Lower leg skin (tissue), 4 donors: ENCODE results near the gene FMOD. TPM values are rescaled to one million over a fixed set of nuclear protein-coding genes. Genes with fewer than 3 reads are reported as not detected.

ENCODE experiments used
- DNase-seq, 2 donors: peaks; one replicate each; pipeline ENCODE4 v3.0.0-alpha.2; 2019; ENCODE audit warnings: low spot score in 2 of 2
- H3K4me3 ChIP-seq: fragments of 200-600 bp; sonication (generic); 2 replicates; pipeline ENCODE4 v1.5.1; 2017; ENCODE audit warnings: mild to moderate bottlenecking, low read depth; ENCODE audit not compliant: poor library complexity, severe bottlenecking
- CTCF ChIP-seq, 3 donors: fragments of 450-650 bp; IDR thresholded peaks; one replicate each; pipeline ENCODE4 v1.5.1; 2016; ENCODE audit warnings: antibody characterized with exemption in 3 of 3, mild to moderate bottlenecking in 3 of 3, moderate library complexity in 2 of 3
- POLR2A ChIP-seq, 2 donors: fragments of 450-650 bp; IDR thresholded peaks; one replicate each; pipeline ENCODE4 v1.6.1; 2016 to 2017; ENCODE audit warnings: antibody characterized with exemption in 2 of 2, mild to moderate bottlenecking in 1 of 2, moderate library complexity in 1 of 2
- WGBS, 2 donors: methylation state at CpG; one replicate each; pipeline ENCODE4 v1.1.5; 2018; 5-methylcytosine and 5-hydroxymethylcytosine counted together
- intact Hi-C: fragments of 100-400 bp; cut with DNase I; formaldehyde crosslinking; loops from one replicate; pipeline ENCODE4 v1.15.0; 2023; ENCODE audit warnings: low total_unique reads
- total RNA-seq, 4 donors: library from RNA; depleted of rRNA; stranded (reverse); fragments of >200 nt; gene quantifications; one replicate each; pipeline ENCODE4 v1.1.0, GENCODE V29; 2016

Gene FMOD
- total RNA-seq, 4 donors from 2014 or later, result 5.6 to 37.7 (median 19.3) TPM

- intact Hi-C loops, result no loop called here
- TF ChIP-seq POLR2A (IDR thresholded peaks at IDR 0.05) (no peak), CTCF (IDR thresholded peaks at IDR 0.05) (no peak)
- DNase-seq, result no peak
- no peak overlapping the region for H3K4me3 ChIP-seq
- 74 to 86% methylated on average over 3 of the region's 3 CpGs for WGBS, 2 donors
Measured at GRCh38 chr1:203311368-203312301, 39.3 kb downstream of the FMOD start.

GRCh38 chr1:203308923-203309331 is 42.0 kb downstream of the FMOD start:
- no peak for TF ChIP-seq CTCF (IDR thresholded peaks at IDR 0.05)
- TF ChIP-seq POLR2A (IDR thresholded peaks at IDR 0.05), result no peak
- intact Hi-C loops, result no loop called here
- 46 to 67% methylated on average over 1 of the region's 1 CpG for WGBS, 2 donors

GRCh38 chr1:203308328-203308922 is 42.5 kb downstream of the FMOD start:
- 36 to 38% methylated on average over 5 of the region's 5 CpGs for WGBS, 2 donors
- DNase-seq, result no peak
- no peak overlapping the region for H3K4me3 ChIP-seq
- no peak for TF ChIP-seq POLR2A (IDR thresholded peaks at IDR 0.05)
- no peak for TF ChIP-seq CTCF (IDR thresholded peaks at IDR 0.05)
- intact Hi-C loops, result no loop called here

More at GRCh38 chr1:203308923-203309331, 42.0 kb downstream of the FMOD start:
- H3K4me3 ChIP-seq, result no peak overlapping the region
- DNase-seq, result no peak

- TF ChIP-seq POLR2A (IDR thresholded peaks at IDR 0.05) (no peak), CTCF (IDR thresholded peaks at IDR 0.05) (no peak)
- no peak for DNase-seq
- intact Hi-C loops, result no loop called here
- no peak overlapping the region for H3K4me3 ChIP-seq
- WGBS, 2 donors, result 24 to 28% methylated on average over 3 of the region's 3 CpGs
Measured at GRCh38 chr1:203307641-203308126, 43.2 kb downstream of the FMOD start.

GRCh38 chr1:203306965-203307541 is 43.9 kb downstream of the FMOD start:
- H3K4me3 ChIP-seq, result peak overlapping the region; percentile 93
- intact Hi-C loops, result no loop called here
- DNase-seq, result no peak
- WGBS, 2 donors, result 44 to 56% methylated on average over 17 to 21 of the region's 21 CpGs
- TF ChIP-seq POLR2A (IDR thresholded peaks at IDR 0.05) (no peak), CTCF (IDR thresholded peaks at IDR 0.05) (no peak)
